HepG2 (cell line): ENCODE measurements around the gene CELF5.

ENCODE experiments used
- CHD4 ChIP-seq: fragments of 200-600 bp; sonication (generic); IDR thresholded peaks from 2 replicates; pipeline ENCODE4 v1.7.0; 2017; ENCODE audit warnings: mild to moderate bottlenecking, low read length, borderline replicate concordance
- MAFK ChIP-seq, 2 experiments: IDR thresholded peaks in 1 of 2; conservative IDR thresholded peaks in 1 of 2; 2 replicates each; pipeline ENCODE4 v1.6.1; 2011; ENCODE audit warnings: improper control_type of control experiment in 2 of 2, low read length in 2 of 2
- YY1 ChIP-seq: IDR thresholded peaks from 2 replicates; pipeline ENCODE4 v1.6.1; 2011; ENCODE audit warnings: low read length, low read depth, moderate library complexity, mild to moderate bottlenecking; ENCODE audit not compliant: insufficient read depth, insufficient replicate concordance
- ZNF24 ChIP-seq: fragments of 450-650 bp; IDR thresholded peaks from 2 replicates; pipeline ENCODE4 v1.6.1; 2017; ENCODE audit warnings: antibody characterized with exemption, mild to moderate bottlenecking
- ZSCAN25 ChIP-seq: sonication (generic); formaldehyde crosslinking; IDR thresholded peaks from 2 replicates; pipeline ENCODE4 v1.8.0; 2022; ENCODE audit warnings: mild to moderate bottlenecking, missing genetic modification reagents
- TF ChIP-seq, protein P1 (sequence below): sonication (generic); formaldehyde crosslinking; IDR thresholded peaks from 2 replicates; pipeline ENCODE4 v1.4.0; 2020; ENCODE audit warnings: missing genetic modification reagents, borderline replicate concordance
- TF ChIP-seq, protein P2 (sequence below): sonication (generic); formaldehyde crosslinking; IDR thresholded peaks from 2 replicates; pipeline ENCODE4 v1.5.0; 2020; ENCODE audit warnings: mild to moderate bottlenecking, missing genetic modification reagents, moderate library complexity

DNA sequence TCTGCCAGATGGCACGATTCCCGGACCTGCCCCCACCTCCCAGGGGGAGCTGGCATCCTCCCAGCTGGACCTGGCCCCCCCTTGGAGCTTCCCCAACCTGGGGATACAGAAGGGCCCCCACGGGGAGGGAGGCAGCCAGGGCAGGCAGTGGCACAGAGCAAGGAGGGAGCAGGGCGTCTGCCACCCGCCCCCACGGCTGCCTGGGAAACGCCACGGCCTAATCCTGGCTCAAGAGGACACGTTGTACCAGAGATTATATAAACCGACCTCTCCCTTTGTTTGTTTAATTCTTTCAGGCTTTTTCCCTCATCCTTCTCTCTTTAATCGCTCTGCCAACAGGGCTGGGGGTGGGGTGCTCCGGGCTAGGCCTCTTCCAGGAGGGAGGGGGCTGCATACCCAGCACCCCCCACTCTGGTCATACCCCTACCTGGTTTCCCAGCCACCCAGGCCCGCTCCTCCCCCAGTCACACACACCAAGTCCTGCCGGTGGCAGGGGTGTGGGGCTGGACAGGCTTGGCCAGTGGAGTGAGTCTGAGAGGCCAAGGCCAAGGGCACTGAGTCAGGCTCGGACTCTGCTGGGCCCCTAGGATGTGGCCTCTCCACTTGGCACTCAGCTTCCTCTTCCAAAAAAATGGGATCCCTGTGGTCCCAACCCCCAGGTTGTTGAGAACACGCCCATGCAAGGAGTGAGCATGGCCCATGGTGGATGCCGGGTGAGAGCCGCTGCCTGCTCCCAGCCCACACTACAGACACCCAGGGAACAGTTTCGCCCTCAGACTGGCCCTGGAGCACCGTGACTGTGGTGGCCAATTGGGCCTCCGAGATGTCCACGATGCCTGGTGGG lies 112.4 kb downstream of the CELF5 start:
- TF ChIP-seq YY1 (no peak), ZNF24 (no peak), ZSCAN25 (0 out of 2 replicates have a peak, but pooled peaks have one; percentile 30), CHD4 (no peak), MAFK (conservative IDR thresholded peaks at IDR 0.05 in 1 of 2, IDR thresholded peaks at IDR 0.05 in 1 of 2; ENCODE audit: low read length in 2 of 2) (no peak)
- TF ChIP-seq, protein P1, sequence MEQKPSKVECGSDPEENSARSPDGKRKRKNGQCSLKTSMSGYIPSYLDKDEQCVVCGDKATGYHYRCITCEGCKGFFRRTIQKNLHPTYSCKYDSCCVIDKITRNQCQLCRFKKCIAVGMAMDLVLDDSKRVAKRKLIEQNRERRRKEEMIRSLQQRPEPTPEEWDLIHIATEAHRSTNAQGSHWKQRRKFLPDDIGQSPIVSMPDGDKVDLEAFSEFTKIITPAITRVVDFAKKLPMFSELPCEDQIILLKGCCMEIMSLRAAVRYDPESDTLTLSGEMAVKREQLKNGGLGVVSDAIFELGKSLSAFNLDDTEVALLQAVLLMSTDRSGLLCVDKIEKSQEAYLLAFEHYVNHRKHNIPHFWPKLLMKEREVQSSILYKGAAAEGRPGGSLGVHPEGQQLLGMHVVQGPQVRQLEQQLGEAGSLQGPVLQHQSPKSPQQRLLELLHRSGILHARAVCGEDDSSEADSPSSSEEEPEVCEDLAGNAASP (CRISPR knock-in tag), result no peak
- TF ChIP-seq, protein P2, sequence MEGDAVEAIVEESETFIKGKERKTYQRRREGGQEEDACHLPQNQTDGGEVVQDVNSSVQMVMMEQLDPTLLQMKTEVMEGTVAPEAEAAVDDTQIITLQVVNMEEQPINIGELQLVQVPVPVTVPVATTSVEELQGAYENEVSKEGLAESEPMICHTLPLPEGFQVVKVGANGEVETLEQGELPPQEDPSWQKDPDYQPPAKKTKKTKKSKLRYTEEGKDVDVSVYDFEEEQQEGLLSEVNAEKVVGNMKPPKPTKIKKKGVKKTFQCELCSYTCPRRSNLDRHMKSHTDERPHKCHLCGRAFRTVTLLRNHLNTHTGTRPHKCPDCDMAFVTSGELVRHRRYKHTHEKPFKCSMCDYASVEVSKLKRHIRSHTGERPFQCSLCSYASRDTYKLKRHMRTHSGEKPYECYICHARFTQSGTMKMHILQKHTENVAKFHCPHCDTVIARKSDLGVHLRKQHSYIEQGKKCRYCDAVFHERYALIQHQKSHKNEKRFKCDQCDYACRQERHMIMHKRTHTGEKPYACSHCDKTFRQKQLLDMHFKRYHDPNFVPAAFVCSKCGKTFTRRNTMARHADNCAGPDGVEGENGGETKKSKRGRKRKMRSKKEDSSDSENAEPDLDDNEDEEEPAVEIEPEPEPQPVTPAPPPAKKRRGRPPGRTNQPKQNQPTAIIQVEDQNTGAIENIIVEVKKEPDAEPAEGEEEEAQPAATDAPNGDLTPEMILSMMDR, result no peak
